Stomach (tissue), 9 donors: Measurements from ENCODE around the gene TFF3. TPM values are rescaled to one million over a fixed set of nuclear protein-coding genes. Genes with fewer than 3 reads are reported as not detected.

Experiments used
- DNase-seq, 2 donors: peaks; one replicate each; pipeline versions ENCODE4 v3.0.0 to v3.0.0-alpha.2; 2013 to 2019
- H3K27ac ChIP-seq, 5 donors: fragments of 200-600 bp in 4 of 5; sonication (generic) in 4 of 5; one replicate each; pipeline ENCODE4 v1.5.1; 2013 to 2019; ENCODE audit warnings: mild to moderate bottlenecking in 1 of 5, moderate library complexity in 1 of 5
- H3K27me3 ChIP-seq, 3 donors: fragments of 200-600 bp; sonication (generic); one replicate each; pipeline ENCODE4 v1.5.1; 2017 to 2019; ENCODE audit warnings: mixed run types in 1 of 3
- H3K36me3 ChIP-seq, 4 donors: fragments of 200-600 bp; sonication (generic); 1 replicate in 3 of 4; 2 replicates in 1 of 4; pipeline ENCODE4 v1.5.1; 2016 to 2019
- H3K4me1 ChIP-seq, 4 donors: fragments of 200-600 bp; sonication (generic); one replicate each; pipeline ENCODE4 v1.5.1; 2016 to 2019
- H3K4me3 ChIP-seq, 4 donors: fragments of 200-600 bp; sonication (generic) in 3 of 4; one replicate each; pipeline ENCODE4 v1.5.1; 2016 to 2019; ENCODE audit warnings: mild to moderate bottlenecking in 1 of 4
- H3K9me3 ChIP-seq, 4 donors: fragments of 200-600 bp; sonication (generic); one replicate each; pipeline ENCODE4 v1.5.1; 2016 to 2019
- EP300 ChIP-seq: sonication (generic); formaldehyde crosslinking; IDR thresholded peaks from one replicate; pipeline ENCODE4 v1.6.1; 2017; ENCODE audit warnings: antibody characterized with exemption
- POLR2A ChIP-seq, 4 donors: fragments of 450-650 bp; IDR thresholded peaks; one replicate each; pipeline ENCODE4 v1.6.1; 2016; ENCODE audit warnings: antibody characterized with exemption in 4 of 4, control low read depth in 2 of 4, mild to moderate bottlenecking in 1 of 4, moderate library complexity in 1 of 4
- POLR2AphosphoS5 ChIP-seq, 3 donors: sonication (generic); formaldehyde crosslinking; IDR thresholded peaks; one replicate each; pipeline ENCODE4 v1.6.1; 2016; ENCODE audit warnings: antibody characterized with exemption in 3 of 3
- WGBS, 5 donors: extraction: QIAGEN DNeasy Blood & Tissue Kit in 3 of 5; methylation state at CpG; one replicate each; pipeline versions ENCODE4 v1.1.5 to v1.1.7; 2013 to 2018; 5-methylcytosine and 5-hydroxymethylcytosine counted together
- intact Hi-C: fragments of 100-400 bp; cut with DNase I; formaldehyde crosslinking; loops from one replicate; pipeline ENCODE4 v1.15.1; 2023; ENCODE audit warnings: low total_unique reads
- polyA plus RNA-seq, 3 donors: library from polyadenylated mRNA; stranded (reverse); fragments of 200-250 nt; gene quantifications; one replicate each; pipeline ENCODE4 v1.2.3, GENCODE V29; 2013
- total RNA-seq, 5 donors: library from RNA; depleted of rRNA; stranded (reverse); fragments of >200 nt; gene quantifications; one replicate each; pipeline versions ENCODE4 v1.1.0 to v1.2.3, GENCODE V29; 2014 to 2016
- TF ChIP-seq, protein P1 (sequence below), 7 experiments: fragments of 450-650 bp in 4 of 7; fragments of 200-600 bp in 3 of 7; sonication (generic) in 3 of 7; IDR thresholded peaks; one replicate each; pipeline ENCODE4 v1.5.1; 2016 to 2019; ENCODE audit warnings: antibody characterized with exemption in 7 of 7, control low read depth in 2 of 7, mild to moderate bottlenecking in 1 of 7
- donor health status: healthy with polysubstance abuse.
- donor health status: Bipolar disorder and iron deficiency.
- donor health status: healthy.

Gene TFF3
- total and polyA plus RNA-seq, 8 donors: 2.0 to 488 (median 27.3) TPM

DNA sequence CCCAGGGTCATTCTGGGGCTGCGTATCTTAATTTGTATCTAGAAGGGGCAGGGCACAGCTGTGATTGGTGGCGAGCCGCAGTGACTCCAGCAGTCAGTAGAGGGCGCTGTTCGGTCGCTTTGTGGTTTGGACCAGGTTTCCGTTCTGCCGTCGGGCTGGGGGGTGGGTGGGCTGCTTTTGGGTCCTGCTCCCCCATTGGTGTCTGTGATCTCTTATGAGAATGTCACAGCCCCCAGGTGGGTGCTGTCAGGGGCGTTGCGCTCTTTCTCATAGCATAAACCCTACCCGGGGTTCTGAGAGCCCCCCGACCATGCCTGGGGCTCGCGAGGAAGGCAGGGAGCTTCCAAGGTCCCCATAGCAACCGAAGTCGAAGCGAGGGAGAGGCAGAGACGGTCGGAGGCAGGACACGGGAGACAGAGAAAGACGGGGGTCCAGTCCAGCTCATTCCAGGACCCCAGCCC lies 5.4 kb downstream of the TFF3 start:
- H3K36me3 ChIP-seq: no peaks in the 10 kb centered on the region
- H3K4me3 ChIP-seq: no peak overlapping the region
- 9 to 23% (median 15%) methylated on average over 14 to 22 of the region's 22 CpGs for WGBS, 5 donors
- H3K27me3 ChIP-seq: peaks cover 0 to 68% (median 10%) of the 10 kb centered on the region in 3 donors
- H3K27ac ChIP-seq: no peak overlapping the region
- TF ChIP-seq POLR2A (IDR thresholded peaks at IDR 0.05) (no peak), EP300 (no peak)
- TF ChIP-seq, protein P1, sequence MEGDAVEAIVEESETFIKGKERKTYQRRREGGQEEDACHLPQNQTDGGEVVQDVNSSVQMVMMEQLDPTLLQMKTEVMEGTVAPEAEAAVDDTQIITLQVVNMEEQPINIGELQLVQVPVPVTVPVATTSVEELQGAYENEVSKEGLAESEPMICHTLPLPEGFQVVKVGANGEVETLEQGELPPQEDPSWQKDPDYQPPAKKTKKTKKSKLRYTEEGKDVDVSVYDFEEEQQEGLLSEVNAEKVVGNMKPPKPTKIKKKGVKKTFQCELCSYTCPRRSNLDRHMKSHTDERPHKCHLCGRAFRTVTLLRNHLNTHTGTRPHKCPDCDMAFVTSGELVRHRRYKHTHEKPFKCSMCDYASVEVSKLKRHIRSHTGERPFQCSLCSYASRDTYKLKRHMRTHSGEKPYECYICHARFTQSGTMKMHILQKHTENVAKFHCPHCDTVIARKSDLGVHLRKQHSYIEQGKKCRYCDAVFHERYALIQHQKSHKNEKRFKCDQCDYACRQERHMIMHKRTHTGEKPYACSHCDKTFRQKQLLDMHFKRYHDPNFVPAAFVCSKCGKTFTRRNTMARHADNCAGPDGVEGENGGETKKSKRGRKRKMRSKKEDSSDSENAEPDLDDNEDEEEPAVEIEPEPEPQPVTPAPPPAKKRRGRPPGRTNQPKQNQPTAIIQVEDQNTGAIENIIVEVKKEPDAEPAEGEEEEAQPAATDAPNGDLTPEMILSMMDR (IDR thresholded peaks at IDR 0.05): peak in 5 of 7 experiments; percentile 47 to 84 (median 74)
- H3K9me3 ChIP-seq: no peaks in the 10 kb centered on the region
- intact Hi-C loops: loop anchor here (10.0 kb wide), 1 partner anchor 135 kb away; no protein-coding TSS in a partner anchor
- DNase-seq: peak; percentile 75 to 87
- H3K4me1 ChIP-seq: peaks cover 8 to 37% (median 26%) of the 10 kb centered on the region in 4 donors

DNA sequence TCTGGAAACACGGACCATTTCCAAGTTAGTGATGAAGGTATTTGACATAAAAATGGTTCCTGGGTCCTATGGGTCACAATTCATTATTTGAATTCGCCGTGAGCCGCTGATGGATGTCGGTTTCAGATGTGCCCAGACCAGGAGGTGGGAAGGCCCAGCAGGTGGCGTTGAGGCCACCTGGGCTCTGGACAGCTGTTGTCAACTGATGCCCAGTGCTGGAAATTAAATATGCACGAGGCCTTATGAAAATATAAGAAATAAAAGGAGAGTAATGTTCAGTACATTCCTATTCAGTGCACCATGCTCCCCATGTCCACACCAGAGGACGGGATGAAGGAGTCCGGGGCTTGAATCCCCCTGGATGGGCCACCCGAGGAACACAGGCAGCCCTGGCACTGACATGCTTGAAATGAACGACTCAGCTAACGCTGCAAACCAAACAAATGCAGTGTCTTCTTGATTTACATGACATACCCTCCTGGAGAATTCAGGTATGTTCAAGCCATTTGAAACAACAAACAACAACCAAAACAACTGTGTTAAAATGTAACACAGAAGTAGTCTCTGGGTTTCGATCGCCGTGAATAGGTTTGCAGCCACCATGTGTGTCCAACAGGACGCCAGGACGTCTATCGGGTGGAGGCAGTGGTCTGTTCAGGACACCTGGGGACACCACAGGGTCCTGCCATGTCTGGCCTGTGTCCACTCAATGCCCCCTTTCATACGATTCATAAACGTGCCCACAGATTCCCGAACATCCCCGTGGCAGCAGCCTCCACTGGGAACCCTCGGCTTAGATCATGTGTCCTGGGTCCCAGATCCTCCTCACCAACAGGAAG lies 6.1 kb downstream of the TFF3 start:
- TF ChIP-seq, protein P1 (IDR thresholded peaks at IDR 0.05): peak in 3 of 7 experiments; percentile 11 to 42 (median 24)
- no peak for TF ChIP-seq POLR2A (IDR thresholded peaks at IDR 0.05)
- intact Hi-C loops: loop anchor here (10.0 kb wide), 1 partner anchor 136 kb away; no protein-coding TSS in a partner anchor
- peaks cover 0 to 72% (median 10%) of the 10 kb centered on the region in 3 donors for H3K27me3 ChIP-seq

DNA sequence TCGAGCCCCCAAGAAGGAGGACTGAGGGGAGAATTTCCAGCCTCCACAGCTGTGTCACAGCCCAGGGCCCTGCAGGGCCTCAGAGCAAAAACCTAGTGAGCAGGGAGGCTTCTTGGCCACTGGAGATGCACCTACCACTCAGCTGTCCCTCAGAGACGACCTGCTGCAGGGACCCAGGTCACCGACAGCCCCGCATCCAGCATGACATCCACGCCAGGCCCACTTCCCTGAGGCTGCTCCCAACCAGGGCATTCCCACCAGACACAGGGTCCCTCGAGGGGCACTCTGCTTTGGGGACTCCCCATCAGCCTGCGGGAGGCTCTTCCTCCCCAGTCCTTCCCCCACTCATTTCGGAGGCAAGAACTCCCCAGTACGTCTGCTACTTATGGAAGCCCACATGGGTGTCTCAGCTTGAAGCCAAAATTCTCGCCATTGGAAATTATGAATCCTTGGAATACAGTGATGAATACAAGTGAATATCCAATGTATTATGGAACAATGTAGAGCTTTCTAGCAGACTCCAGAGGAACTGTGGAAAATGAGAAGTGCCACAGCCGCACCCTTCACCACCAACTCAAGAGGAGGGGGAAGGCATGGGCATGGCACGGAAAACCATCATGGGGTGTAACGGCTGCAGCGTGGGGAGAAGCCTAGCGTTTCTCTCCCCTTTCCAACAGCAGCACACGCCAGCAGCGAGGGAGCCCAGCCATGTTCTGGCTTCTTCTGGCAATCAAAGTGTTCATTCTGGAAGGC lies 6.9 kb downstream of the TFF3 start:
- Histone ChIP-seq H3K4me3 (no peak overlapping the region), H3K27me3 (peaks cover 0 to 70% (median 10%) of the 10 kb centered on the region in 3 donors), H3K27ac (no peak overlapping the region), H3K4me1 (peaks cover 8 to 24% (median 14%) of the 10 kb centered on the region in 4 donors), H3K36me3 (no peaks in the 10 kb centered on the region), H3K9me3 (no peaks in the 10 kb centered on the region)
- peak in 1 of 2 donors; percentile 11 for DNase-seq
- WGBS, 5 donors: 72 to 86% (median 85%) methylated on average over 12 to 17 of the region's 17 CpGs
- TF ChIP-seq POLR2A (IDR thresholded peaks at IDR 0.05): no peak
- TF ChIP-seq POLR2AphosphoS5 (IDR thresholded peaks at IDR 0.05): no peak
- TF ChIP-seq EP300: no peak
- TF ChIP-seq, protein P1 (IDR thresholded peaks at IDR 0.05): no peak
- intact Hi-C loops: loop anchor here (10.0 kb wide), 1 partner anchor 136 kb away; no protein-coding TSS in a partner anchor

More for the DNA sequence above, 6.1 kb downstream of the TFF3 start:
- H3K27ac ChIP-seq: no peak overlapping the region
- H3K4me3 ChIP-seq: no peak overlapping the region
- no peaks in the 10 kb centered on the region for H3K36me3 ChIP-seq
- H3K9me3 ChIP-seq: no peaks in the 10 kb centered on the region
- 36 to 54% (median 42%) methylated on average over 23 of the region's 23 CpGs for WGBS, 5 donors
- DNase-seq: peak in 1 of 2 donors; percentile 49
- H3K4me1 ChIP-seq: peaks cover 8 to 32% (median 21%) of the 10 kb centered on the region in 4 donors

DNA sequence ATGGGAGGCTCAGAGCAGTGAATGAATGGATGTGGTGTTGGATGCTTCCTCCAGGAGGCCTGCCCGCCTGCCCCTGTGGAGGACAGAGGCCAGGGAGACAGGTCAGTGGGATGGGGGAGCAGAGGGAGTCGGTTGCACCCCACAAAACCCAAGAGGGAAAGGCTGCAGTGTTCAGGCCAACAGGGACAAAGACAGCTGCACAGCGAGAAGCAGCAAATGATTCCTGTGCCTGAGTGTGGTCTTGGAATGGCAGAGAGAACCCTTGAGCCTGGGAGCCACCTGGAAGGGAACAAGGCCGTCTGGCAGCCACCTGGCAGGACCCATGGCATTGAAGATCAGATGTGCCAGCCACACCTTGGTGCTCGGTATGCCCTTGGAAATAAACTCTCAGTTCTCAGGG lies 8.1 kb downstream of the TFF3 start:
- WGBS, 5 donors: 63 to 83% (median 72%) methylated on average over 5 of the region's 5 CpGs
- Histone ChIP-seq H3K27ac (no peak overlapping the region), H3K4me3 (no peak overlapping the region), H3K36me3 (no peaks in the 10 kb centered on the region), H3K9me3 (no peaks in the 10 kb centered on the region), H3K4me1 (peaks cover 8 to 19% (median 12%) of the 10 kb centered on the region in 4 donors), H3K27me3 (peaks cover 0 to 60% (median 10%) of the 10 kb centered on the region in 3 donors)
- TF ChIP-seq POLR2AphosphoS5 (IDR thresholded peaks at IDR 0.05) (no peak), POLR2A (IDR thresholded peaks at IDR 0.05) (no peak), EP300 (no peak)
- TF ChIP-seq, protein P1 (IDR thresholded peaks at IDR 0.05): no peak
- peak in 1 of 2 donors; percentile 23 for DNase-seq
- intact Hi-C loops: loop anchor here (10.0 kb wide), 1 partner anchor 138 kb away; no protein-coding TSS in a partner anchor
